ENCODE results near the gene S100A4. TPM values are rescaled to one million over a fixed set of nuclear protein-coding genes. Genes with fewer than 3 reads are reported as not detected.
A peak's percentile ranks its signal among the peaks of the same experiment; 100 is the strongest.
"Not testable (repeated sequence)": the region's sequence is repeated elsewhere in the genome, so short reads cannot be mapped to it uniquely, and the experiment has no call there.

The S100A4 gene
- total RNA-seq, 1 donor from 2014 or later: 181 TPM

DNA sequence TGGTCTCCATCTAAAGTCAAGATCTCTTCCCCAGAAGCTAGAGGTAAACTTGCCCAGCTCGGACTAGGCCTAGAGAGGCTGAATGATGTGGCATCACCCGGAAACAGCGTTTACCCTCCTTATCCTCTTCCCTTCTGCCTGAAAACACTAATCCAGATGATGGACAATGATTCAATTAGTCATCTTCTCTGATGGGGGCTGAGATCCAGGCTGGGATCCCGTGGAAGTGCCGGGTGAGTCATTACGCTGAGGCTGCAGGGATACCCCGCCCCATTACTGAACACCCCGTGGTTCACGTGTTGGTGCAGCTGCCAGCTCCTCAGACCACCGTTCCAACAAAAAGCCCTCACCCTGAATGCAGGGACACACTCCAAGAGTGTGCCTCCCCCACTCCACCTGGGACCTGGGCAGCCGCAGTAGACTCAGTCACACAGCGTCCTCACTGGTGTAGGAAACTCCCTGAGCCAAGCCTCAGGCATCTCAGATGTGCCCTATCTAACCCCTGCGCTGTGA is 11.9 kb downstream of the S100A4 start:
- peak overlapping the region; percentile 84 for H3K27ac Mint-ChIP-seq
- intact Hi-C loops (cut with micrococcal nuclease): loop anchor here (1.0 to 2.0 kb wide), 5 partner anchors 21 to 101 kb away; partner anchors contain the start of genes CHTOP and S100A14
- no peaks in the 10 kb centered on the region for H3K9me3 Mint-ChIP-seq
- DNase-seq (ENCODE audit: low spot score): no peak
- peaks cover 24% of the 10 kb centered on the region for H3K36me3 Mint-ChIP-seq (ENCODE audit: low read depth)
- peaks cover 51% of the 10 kb centered on the region for H3K4me1 Mint-ChIP-seq (ENCODE audit: low read depth)
- peak overlapping the region; percentile 93 for H3K4me3 Mint-ChIP-seq (ENCODE audit: low read depth)
- no peaks in the 10 kb centered on the region for H3K27me3 Mint-ChIP-seq (ENCODE audit: low read depth)

DNA sequence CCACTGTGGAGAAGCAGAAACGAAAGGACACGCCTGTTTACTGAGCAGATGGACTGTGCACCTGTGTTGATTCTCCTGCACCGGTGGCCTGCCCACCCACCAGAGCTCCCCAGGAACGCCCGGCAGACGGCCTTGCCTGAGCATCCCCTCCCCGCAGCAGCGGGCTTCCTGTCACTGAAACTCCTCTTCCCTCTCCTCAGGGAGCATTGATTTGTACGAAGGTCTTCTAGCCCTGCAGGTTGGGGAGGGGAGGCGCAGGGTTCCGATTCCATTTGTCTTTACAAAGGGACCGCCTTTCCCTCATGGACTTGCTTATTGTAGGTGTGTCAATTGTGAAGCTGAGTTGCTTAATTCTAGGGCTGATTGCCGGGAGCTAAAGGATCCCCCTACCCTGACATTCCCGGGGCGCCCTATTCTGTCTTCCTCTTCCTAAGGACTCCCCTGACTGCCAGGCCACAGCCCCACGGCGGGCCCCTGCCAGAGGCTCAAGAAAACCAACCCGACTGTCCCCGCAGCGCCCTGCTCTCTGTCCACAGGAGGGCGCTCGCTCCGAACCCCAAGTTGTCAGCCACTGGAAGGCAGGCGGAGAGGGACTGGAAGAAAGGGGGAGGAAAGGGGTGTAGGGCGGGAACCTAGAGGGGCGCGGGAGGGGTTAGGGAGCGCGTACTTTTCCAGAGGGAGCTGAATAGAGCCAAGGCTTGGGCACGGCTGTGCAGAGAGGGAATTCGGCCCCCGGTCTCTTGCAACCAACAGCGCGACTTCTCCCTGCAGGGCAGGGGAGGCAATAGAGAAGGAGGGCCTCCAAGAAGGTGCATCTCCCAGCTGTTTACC is 12.6 kb downstream of the S100A4 start:
- Mint-ChIP-seq H3K9me3 (no peaks in the 10 kb centered on the region), H3K4me3 (ENCODE audit: low read depth) (peak overlapping the region; percentile 93), H3K27ac (peak overlapping the region; percentile 84), H3K4me1 (ENCODE audit: low read depth) (peaks cover 51% of the 10 kb centered on the region), H3K27me3 (ENCODE audit: low read depth) (no peaks in the 10 kb centered on the region), H3K36me3 (ENCODE audit: low read depth) (peaks cover 24% of the 10 kb centered on the region)
- peak; percentile 76 for DNase-seq (ENCODE audit: low spot score)
- intact Hi-C loops (cut with micrococcal nuclease): loop anchor here (1.0 to 2.0 kb wide), 5 partner anchors 20 to 102 kb away; partner anchors contain the start of genes CHTOP and S100A14

DNA sequence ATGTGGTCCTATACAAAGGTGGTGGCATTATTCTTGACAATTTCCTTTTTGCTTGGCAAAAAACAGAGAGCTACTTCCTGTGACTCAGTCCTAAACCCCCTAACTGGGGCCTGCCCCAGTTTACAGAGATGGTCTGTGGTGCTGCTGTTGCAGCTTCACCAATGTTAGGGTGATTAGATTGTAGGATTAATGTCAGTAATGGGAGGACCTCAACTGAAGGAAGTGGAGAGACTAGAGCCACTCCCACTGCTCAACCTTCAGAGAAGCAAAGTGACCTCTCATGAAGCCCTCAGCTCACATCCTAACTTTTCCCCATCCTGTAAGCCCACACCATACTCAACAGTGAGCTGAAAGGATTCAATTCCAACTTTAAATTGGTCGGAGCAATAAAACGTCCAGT is 13.4 kb downstream of the S100A4 start:
- Mint-ChIP-seq H3K36me3 (ENCODE audit: low read depth) (peaks cover 24% of the 10 kb centered on the region), H3K9me3 (no peaks in the 10 kb centered on the region), H3K4me3 (ENCODE audit: low read depth) (peak overlapping the region; percentile 93), H3K27ac (peak overlapping the region; percentile 84), H3K27me3 (ENCODE audit: low read depth) (no peaks in the 10 kb centered on the region), H3K4me1 (ENCODE audit: low read depth) (peaks cover 51% of the 10 kb centered on the region)
- peak; percentile 45 for DNase-seq (ENCODE audit: low spot score)
- intact Hi-C loops (cut with micrococcal nuclease): loop anchor here (2.0 kb wide), 4 partner anchors 19 to 103 kb away; partner anchors contain the start of genes CHTOP and S100A14

DNA sequence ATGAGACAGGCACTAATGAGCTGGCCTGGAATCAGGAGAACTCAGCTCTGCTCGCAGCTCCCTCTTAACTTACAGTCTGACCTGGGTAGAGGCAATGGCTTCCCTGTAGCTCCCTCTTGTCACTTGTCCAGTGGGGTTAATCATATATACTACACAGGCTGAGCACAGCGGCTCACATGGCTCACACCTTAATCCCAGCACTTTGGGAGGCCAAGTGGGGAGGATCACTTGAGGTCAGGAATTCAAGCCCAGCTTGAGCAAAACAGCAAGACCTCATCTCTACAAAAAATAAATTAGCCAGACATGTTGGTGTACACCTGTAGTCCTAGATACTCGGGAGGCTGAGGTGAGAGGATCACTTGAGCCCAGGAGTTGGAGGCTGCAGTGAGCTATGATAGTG is 14.0 kb downstream of the S100A4 start:
- no peaks in the 10 kb centered on the region for H3K27me3 Mint-ChIP-seq (ENCODE audit: low read depth)
- no peak overlapping the region for H3K4me3 Mint-ChIP-seq (ENCODE audit: low read depth)
- peak overlapping the region; percentile 84 for H3K27ac Mint-ChIP-seq
- H3K9me3 Mint-ChIP-seq: no peaks in the 10 kb centered on the region
- H3K36me3 Mint-ChIP-seq (ENCODE audit: low read depth): peaks cover 24% of the 10 kb centered on the region
- DNase-seq (ENCODE audit: low spot score): no peak
- intact Hi-C loops (cut with micrococcal nuclease): loop anchor here (2.0 kb wide), 4 partner anchors 19 to 103 kb away; partner anchors contain the start of genes CHTOP and S100A14
- H3K4me1 Mint-ChIP-seq (ENCODE audit: low read depth): peaks cover 48% of the 10 kb centered on the region

DNA sequence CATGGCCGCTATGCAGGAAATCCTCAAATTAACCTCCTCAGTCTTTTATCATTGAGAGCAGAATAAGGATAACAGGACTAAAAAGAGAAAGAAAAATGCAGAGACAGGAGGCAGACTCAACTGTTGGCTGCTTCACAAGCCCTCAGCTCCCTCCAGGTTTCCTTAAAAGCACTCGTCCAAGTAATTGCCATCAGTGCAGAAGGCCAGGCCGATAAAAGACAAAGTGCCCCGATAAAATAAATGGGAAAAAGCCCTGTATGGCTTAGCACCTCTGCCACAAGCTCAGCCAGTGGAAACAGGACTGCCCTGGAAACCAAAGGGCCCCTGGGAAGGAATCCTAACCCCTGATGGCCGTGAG is 17.9 kb downstream of the S100A4 start:
- Mint-ChIP-seq H3K36me3 (ENCODE audit: low read depth) (peaks cover 3% of the 10 kb centered on the region), H3K9me3 (no peaks in the 10 kb centered on the region), H3K4me1 (ENCODE audit: low read depth) (peaks cover 22% of the 10 kb centered on the region), H3K27me3 (ENCODE audit: low read depth) (no peaks in the 10 kb centered on the region), H3K4me3 (ENCODE audit: low read depth) (no peak overlapping the region), H3K27ac (no peak overlapping the region)
- DNase-seq (ENCODE audit: low spot score): no peak
- intact Hi-C loops (cut with micrococcal nuclease): no loop called here

DNA sequence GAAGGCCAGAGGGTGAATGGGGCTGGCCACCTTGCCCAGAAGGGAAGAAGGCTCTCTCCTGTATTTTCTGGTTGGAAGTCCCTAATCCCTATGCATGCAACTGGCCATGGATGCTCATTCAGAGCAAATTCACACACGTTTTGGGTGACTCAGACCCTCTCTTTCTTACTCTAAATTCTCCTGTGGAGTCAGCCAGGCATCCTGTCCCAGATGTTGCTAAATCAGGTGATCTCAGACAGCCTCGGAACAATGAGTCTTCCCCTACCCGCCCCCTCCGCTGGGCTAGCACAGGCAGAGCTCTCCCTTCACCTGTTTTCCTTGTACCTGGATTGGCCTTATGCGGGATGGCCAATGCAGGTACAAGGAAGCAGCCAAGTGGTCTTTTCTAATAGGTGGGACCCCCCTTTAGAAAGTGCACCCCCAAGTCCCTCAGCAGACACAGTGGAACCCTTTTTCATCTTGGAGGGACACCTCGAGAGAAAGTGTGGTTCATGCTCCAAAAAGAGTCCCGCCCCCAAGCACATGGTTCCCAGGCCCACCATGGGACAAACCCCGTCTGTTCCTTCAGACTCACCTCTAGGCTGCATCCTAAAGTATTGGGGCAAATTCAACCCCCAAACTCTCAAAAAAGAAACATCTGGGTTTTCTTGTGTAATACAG is 18.5 kb downstream of the S100A4 start:
- DNase-seq (ENCODE audit: low spot score): no peak
- H3K9me3 Mint-ChIP-seq: no peaks in the 10 kb centered on the region
- no peaks in the 10 kb centered on the region for H3K27me3 Mint-ChIP-seq (ENCODE audit: low read depth)
- peaks cover 19% of the 10 kb centered on the region for H3K4me1 Mint-ChIP-seq (ENCODE audit: low read depth)
- H3K4me3 Mint-ChIP-seq (ENCODE audit: low read depth): no peak overlapping the region
- H3K36me3 Mint-ChIP-seq (ENCODE audit: low read depth): no peaks in the 10 kb centered on the region
- intact Hi-C loops (cut with micrococcal nuclease): no loop called here
- no peak overlapping the region for H3K27ac Mint-ChIP-seq

DNA sequence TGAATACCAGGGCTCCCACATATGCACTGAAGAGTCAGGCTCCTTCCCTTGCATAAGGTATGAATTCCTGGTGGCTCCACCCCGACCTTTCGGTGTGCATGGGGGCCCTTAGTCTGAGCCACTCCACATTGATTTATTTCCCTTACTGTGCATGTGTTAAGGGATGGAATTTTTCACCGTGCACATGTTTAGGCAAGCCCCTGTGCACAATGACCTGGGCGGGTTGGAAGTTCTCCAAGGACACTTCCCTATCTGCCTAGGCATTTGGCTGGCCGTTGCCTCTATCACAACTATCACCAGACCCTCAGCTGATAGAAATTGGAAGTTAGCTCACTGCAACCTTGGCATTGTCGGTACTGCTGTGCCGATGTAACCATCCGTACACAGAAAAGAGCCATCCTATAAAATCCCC is 19.5 kb downstream of the S100A4 start:
- intact Hi-C loops (cut with micrococcal nuclease): no loop called here
- Mint-ChIP-seq H3K27ac (no peak overlapping the region), H3K9me3 (no peaks in the 10 kb centered on the region), H3K27me3 (ENCODE audit: low read depth) (no peaks in the 10 kb centered on the region), H3K4me3 (ENCODE audit: low read depth) (no peak overlapping the region), H3K4me1 (ENCODE audit: low read depth) (peaks cover 10% of the 10 kb centered on the region), H3K36me3 (ENCODE audit: low read depth) (no peaks in the 10 kb centered on the region)
- no peak for DNase-seq (ENCODE audit: low spot score)

DNA sequence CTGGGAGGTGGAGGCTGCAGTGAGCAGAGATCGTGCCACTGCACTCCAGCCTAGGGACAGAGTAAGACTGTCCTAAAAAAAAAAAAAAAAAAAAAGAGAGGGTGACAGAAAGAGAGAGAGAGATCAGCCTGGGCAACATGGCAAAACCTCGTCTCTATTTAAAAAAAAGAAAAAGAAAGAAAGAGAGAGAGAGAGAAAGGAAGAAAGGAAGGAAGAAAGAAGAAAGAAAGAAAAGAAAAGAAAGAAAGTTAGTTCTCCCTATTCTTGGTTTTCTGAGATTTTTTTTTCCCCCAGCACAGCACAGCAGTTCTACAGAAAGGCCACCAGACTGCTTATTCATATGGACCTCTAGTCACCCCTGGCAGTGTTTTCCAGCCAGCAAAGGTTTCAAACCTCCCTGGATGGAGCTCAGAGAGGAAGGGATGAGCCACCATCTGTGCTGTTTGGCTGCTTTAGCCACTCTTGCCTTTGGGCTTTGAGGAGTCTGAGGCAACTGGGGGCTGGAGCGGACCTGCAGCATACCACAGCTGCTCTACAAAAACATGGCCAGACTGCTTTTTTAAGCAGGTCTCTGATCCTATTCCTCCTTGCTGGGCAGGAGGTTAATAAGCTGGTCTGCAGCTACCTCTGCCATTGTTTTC is 20.4 kb downstream of the S100A4 start:
- Mint-ChIP-seq H3K27ac (no peak overlapping the region), H3K27me3 (ENCODE audit: low read depth) (no peaks in the 10 kb centered on the region), H3K9me3 (no peaks in the 10 kb centered on the region), H3K36me3 (ENCODE audit: low read depth) (no peaks in the 10 kb centered on the region), H3K4me3 (ENCODE audit: low read depth) (no peak overlapping the region), H3K4me1 (ENCODE audit: low read depth) (peaks cover 5% of the 10 kb centered on the region)
- DNase-seq (ENCODE audit: low spot score): no peak
- intact Hi-C loops (cut with micrococcal nuclease): no loop called here

DNA sequence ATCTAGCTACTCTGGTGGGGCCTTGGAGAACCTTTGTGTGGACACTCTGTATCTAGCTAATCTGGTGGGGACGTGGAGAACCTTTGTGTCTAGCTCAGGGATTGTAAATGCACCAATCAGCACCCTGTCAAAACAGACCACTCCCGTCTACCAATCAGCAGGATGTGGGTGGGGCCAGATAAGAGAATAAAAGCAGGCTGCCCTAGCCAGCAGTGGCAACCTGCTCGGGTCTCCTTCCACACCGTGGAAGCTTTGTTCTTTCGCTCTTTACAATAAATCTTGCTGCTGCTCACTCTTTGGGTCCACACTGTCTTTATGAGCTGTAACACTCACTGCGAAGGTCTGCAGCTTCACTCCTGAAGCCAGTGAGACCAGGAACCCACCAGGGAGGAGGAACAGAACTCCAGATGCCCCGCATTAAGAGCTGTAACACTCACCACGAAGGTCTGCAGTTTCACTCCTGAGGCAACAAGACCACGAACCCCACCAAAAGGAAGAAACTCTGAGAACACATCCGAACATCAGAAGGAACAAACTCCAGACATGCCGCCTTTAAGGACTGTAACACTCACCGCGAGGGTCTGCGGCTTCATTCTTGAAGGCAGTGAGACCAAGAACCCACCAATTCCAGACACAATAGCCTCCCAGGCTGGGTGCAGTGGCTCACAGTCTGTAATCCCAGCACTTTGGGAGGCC is 23.1 kb downstream of the S100A4 start:
- H3K27ac Mint-ChIP-seq; intact Hi-C loops (cut with micrococcal nuclease); H3K36me3 Mint-ChIP-seq (ENCODE audit: low read depth); H3K9me3 Mint-ChIP-seq; DNase-seq (ENCODE audit: low spot score); H3K4me1 Mint-ChIP-seq (ENCODE audit: low read depth); H3K27me3 Mint-ChIP-seq (ENCODE audit: low read depth); H3K4me3 Mint-ChIP-seq (ENCODE audit: low read depth): not testable (repeated sequence)

DNA sequence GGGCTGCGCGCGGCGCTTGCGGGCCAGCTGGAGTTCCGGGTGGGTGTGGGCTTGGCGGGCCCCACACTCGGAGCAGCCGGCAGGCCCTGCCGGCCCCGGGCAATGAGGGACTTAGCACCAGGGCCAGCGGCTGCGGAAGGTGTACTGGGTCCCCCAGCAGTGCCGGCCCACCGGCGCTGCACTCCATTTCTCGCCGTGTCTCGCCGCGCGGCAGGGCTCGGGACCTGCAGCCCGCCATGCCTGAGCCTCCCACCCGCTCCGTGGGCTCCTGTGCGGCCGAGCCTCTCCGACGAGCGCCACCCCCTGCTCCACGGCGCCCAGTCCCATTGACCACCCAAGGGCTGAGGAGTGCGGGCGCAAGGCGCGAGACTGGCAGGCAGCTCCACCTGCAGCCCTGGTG is 23.8 kb downstream of the S100A4 start:
- H3K36me3 Mint-ChIP-seq (ENCODE audit: low read depth); H3K4me1 Mint-ChIP-seq (ENCODE audit: low read depth); H3K27ac Mint-ChIP-seq; H3K4me3 Mint-ChIP-seq (ENCODE audit: low read depth); H3K27me3 Mint-ChIP-seq (ENCODE audit: low read depth); intact Hi-C loops (cut with micrococcal nuclease); H3K9me3 Mint-ChIP-seq; DNase-seq (ENCODE audit: low spot score): not testable (repeated sequence)

DNA sequence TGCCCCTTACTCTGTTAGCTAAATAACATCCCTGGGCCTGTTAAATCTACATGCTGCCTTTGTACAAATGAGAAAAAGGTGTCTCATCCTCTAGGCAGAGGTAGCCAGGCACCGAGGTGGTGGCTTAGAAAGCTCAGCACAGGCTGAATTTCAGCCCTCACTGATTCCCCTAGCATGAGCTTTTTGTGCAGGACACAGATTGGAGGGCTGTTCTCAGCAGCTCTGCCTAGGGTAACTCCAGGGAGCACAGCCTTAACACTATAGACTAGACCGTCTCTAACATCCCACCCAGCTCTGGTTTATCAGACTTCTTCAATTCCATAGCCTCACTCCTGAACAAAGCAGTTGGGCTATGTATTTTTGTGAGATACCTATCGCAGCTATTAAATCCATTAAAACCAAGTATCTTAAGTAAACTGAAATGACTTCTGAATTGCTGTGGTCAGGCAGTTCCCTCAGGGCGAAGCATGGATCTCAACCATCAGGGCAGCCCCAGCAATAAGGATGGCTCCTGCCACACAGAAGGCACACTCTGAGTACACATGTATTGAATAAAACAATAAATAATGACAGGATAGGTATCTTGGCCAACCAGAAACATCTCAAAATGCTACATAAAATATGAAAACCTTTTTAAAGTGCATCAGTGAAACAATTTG is 24.7 kb downstream of the S100A4 start:
- Mint-ChIP-seq H3K9me3 (no peaks in the 10 kb centered on the region), H3K4me1 (ENCODE audit: low read depth) (peaks cover 11% of the 10 kb centered on the region), H3K36me3 (ENCODE audit: low read depth) (no peaks in the 10 kb centered on the region), H3K4me3 (ENCODE audit: low read depth) (no peak overlapping the region), H3K27ac (no peak overlapping the region), H3K27me3 (ENCODE audit: low read depth) (no peaks in the 10 kb centered on the region)
- intact Hi-C loops (cut with micrococcal nuclease): no loop called here
- DNase-seq (ENCODE audit: low spot score): no peak

DNA sequence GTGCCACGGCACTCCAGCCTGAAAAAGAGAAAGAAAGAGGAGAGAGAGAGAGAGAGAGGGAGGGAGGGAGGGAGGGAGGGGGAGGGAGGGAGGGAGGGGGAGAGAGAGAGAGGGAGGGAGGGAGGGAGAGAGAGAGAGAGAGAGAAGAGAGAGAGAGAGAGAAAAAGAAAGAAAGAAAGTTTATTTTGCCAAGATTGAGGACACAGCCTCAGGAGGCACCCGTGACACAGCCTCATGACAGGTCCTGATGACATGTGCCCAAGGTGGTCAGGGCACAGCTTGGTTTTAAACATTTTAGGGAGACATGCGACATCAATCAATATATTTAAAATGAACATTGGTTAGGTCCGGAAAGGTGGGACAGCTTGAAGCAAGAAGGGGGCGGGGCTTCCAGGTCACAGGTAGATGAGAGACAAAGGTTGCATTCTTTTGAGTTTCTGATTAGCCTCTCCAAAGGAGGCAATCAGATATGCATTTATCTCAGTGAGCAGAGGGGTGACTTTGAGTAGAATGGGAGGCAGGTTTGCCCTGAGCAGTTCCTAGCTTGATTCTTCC is 25.4 kb downstream of the S100A4 start:
- DNase-seq (ENCODE audit: low spot score); H3K27ac Mint-ChIP-seq; H3K4me3 Mint-ChIP-seq (ENCODE audit: low read depth); intact Hi-C loops (cut with micrococcal nuclease); H3K36me3 Mint-ChIP-seq (ENCODE audit: low read depth); H3K9me3 Mint-ChIP-seq; H3K27me3 Mint-ChIP-seq (ENCODE audit: low read depth): not testable (repeated sequence)
- peaks cover 11% of the 10 kb centered on the region for H3K4me1 Mint-ChIP-seq (ENCODE audit: low read depth)
